Stimulated activated CD8-positive, alpha-beta memory T cell treated with anti-CD3 and anti-CD28 coated beads, Interleukin-7, amount 100 ng/mL, for 24 hours (primary cell): ENCODE results near the gene DHX32.

Experiments used
- DNase-seq: peaks from one replicate; pipeline ENCODE4 v3.0.0-alpha.2; 2020; ENCODE audit warnings: low read depth

DHX32 gene

GRCh38 chr10:125849448-125849847, 31.6 kb downstream of the DHX32 start:
- no peak for DNase-seq

- DNase-seq, result no peak
These were observed 32.2 kb downstream of the DHX32 start for GRCh38 chr10:125848857-125849256.

- no peak for DNase-seq
These were observed 32.7 kb downstream of the DHX32 start for GRCh38 chr10:125848371-125848770.

- DNase-seq, result no peak
These were observed 34.2 kb downstream of the DHX32 start for GRCh38 chr10:125846894-125847293.

GRCh38 chr10:125845617-125846016, 35.5 kb downstream of the DHX32 start:
- no peak for DNase-seq

GRCh38 chr10:125844751-125845221, 36.3 kb downstream of the DHX32 start:
- DNase-seq, result no peak

GRCh38 chr10:125843603-125844329, 37.3 kb downstream of the DHX32 start:
- DNase-seq, result no peak

GRCh38 chr10:125840955-125841354, 40.1 kb downstream of the DHX32 start:
- DNase-seq, result no peak

- DNase-seq, result no peak
These were observed 40.7 kb downstream of the DHX32 start for GRCh38 chr10:125840406-125840805.

GRCh38 chr10:125838802-125839575, 42.1 kb downstream of the DHX32 start:
- no peak for DNase-seq

- no peak for DNase-seq
These were observed 44.3 kb downstream of the DHX32 start for GRCh38 chr10:125836746-125837145.

GRCh38 chr10:125828311-125828710, 52.8 kb downstream of the DHX32 start:
- DNase-seq, result no peak

- DNase-seq, result no peak
These were observed 54.0 kb downstream of the DHX32 start for GRCh38 chr10:125827133-125827532.

GRCh38 chr10:125824736-125825135, 56.4 kb downstream of the DHX32 start:
- no peak for DNase-seq

GRCh38 chr10:125823663-125824251, 57.3 kb downstream of the DHX32 start:
- DNase-seq, result no peak

- DNase-seq, result peak; percentile 80
These were observed 58.0 kb downstream of the DHX32 start, which contains the start of the genes BCCIP and UROS for GRCh38 chr10:125822878-125823662. TSS of gene BCCIP (plus strand) at chr10:125823546. CDS start at chr10:125823558, 12 bp downstream. TSS of gene UROS (minus strand) at chr10:125823258. CDS start at chr10:125816499, 6,759 bp downstream.

GRCh38 chr10:125820701-125821100, 60.4 kb downstream of the DHX32 start:
- DNase-seq, result no peak

- no peak for DNase-seq
These were observed 63.6 kb downstream of the DHX32 start for GRCh38 chr10:125817337-125817946.

GRCh38 chr10:125816548-125816947, 64.5 kb downstream of the DHX32 start:
- no peak for DNase-seq

- DNase-seq, result no peak
These were observed 65.3 kb downstream of the DHX32 start for GRCh38 chr10:125815764-125816163.

GRCh38 chr10:125812128-125812750, 68.9 kb downstream of the DHX32 start:
- no peak for DNase-seq
